Ovary (tissue), 10 donors: Measurements from ENCODE around the gene COL5A2. TPM values are rescaled to one million over a fixed set of nuclear protein-coding genes. Genes with fewer than 3 reads are reported as not detected.

Source experiments
- DNase-seq, 5 donors: peaks; one replicate each; pipeline ENCODE4 v3.0.0-alpha.2; 2019 to 2020
- H3K27ac ChIP-seq, 2 donors: fragments of 200-600 bp; one replicate each; pipeline versions ENCODE4 v1.5.1 to v1.8.0; 2019 to 2022
- H3K27me3 ChIP-seq: fragments of 200-600 bp; one replicate; pipeline ENCODE4 v1.8.0; 2022
- H3K36me3 ChIP-seq: fragments of 200-600 bp; sonication (generic); one replicate; pipeline ENCODE4 v1.5.1; 2019
- H3K4me1 ChIP-seq: one replicate; pipeline ENCODE4 v1.8.1; 2013; ENCODE audit warnings: mild to moderate bottlenecking, moderate library complexity; ENCODE audit not compliant: insufficient read depth
- H3K4me3 ChIP-seq: fragments of 200-600 bp; sonication (generic); one replicate; pipeline ENCODE4 v1.5.1; 2017
- H3K9me3 ChIP-seq, 2 donors: fragments of 200-600 bp in 1 of 2; sonication (generic) in 1 of 2; one replicate each; pipeline versions ENCODE4 v1.5.1 to v1.8.1; 2013 to 2019; ENCODE audit warnings: mild to moderate bottlenecking in 1 of 2, moderate library complexity in 1 of 2
- CTCF ChIP-seq, 3 donors: fragments of 450-650 bp in 2 of 3; fragments of 200-600 bp in 1 of 3; IDR thresholded peaks; one replicate each; pipeline versions ENCODE4 v1.5.1 to v1.8.0; 2016 to 2022; ENCODE audit warnings: antibody characterized with exemption in 3 of 3, mild to moderate bottlenecking in 1 of 3
- EP300 ChIP-seq: sonication (generic); formaldehyde crosslinking; IDR thresholded peaks from one replicate; pipeline ENCODE4 v1.6.1; 2017; ENCODE audit warnings: antibody characterized with exemption
- POLR2A ChIP-seq: fragments of 450-650 bp; IDR thresholded peaks from one replicate; pipeline ENCODE4 v1.6.1; 2017; ENCODE audit warnings: antibody characterized with exemption, mild to moderate bottlenecking, moderate library complexity
- WGBS, 3 donors: extraction: QIAGEN DNeasy Blood & Tissue Kit in 1 of 3; methylation state at CpG; one replicate each; pipeline versions ENCODE4 v1.1.5 to v1.1.7; 2013 to 2017; 5-methylcytosine and 5-hydroxymethylcytosine counted together
- intact Hi-C, 4 donors: fragments of 100-400 bp; cut with DNase I; formaldehyde crosslinking; loops; one replicate each; pipeline versions ENCODE4 v1.11.0 to v1.15.1; 2022 to 2023
- long read RNA-seq, 3 donors: library from polyadenylated mRNA in 2 of 3; unstranded in 2 of 3; transcript quantifications; one replicate each; pipeline ENCODE4 v2.0.0 and lab custom pipeline, GENCODE V29; 2021 to 2026
- polyA plus RNA-seq, 2 donors: library from polyadenylated mRNA; stranded (reverse); fragments of 200-250 nt in 1 of 2; fragments of 350-450 nt in 1 of 2; fragmentation: Illumina TruSeq in 1 of 2; extraction: RNeasy Lipid Tissue Mini Kit (QIAGEN cat#74804) in 1 of 2; gene quantifications; one replicate each; pipeline ENCODE4 v1.2.3, GENCODE V29; 2013 to 2014
- total RNA-seq, 7 donors: library from RNA; depleted of rRNA in 2 of 7; stranded (reverse); fragments of >200 nt in 2 of 7; fragmentation: NEBNext Ultra II Directional in 3 of 7; extraction: Animal tissue kit (Norgen Biotek cat#: 25700) in 3 of 7; gene quantifications; one replicate each; pipeline versions ENCODE4 v1.1.0 to v1.2.4, GENCODE V29; 2016 to 2023
- donor health status: DM: no; HTN: no; CAD: no; lungs with moderate emphysema.
- donor health status: DM: no; HTN: no; CAD: no.
- donor health status: Bipolar disorder and iron deficiency.
- donor health status: DM: yes; HTN: yes; CAD: no.
- donor health status: DM: no; HTN: no; CAD: no.
- donor health status: DM: yes; HTN: yes; CAD: no.

The COL5A2 gene
- total RNA-seq (10 to 100 TPM; 25.2 to 41.1 (median 30.2) TPM), polyA plus RNA-seq (10 to 100 TPM; 36.0 to 46.8 TPM)
- long read RNA-seq, donor 1, partial matches to known transcripts = 13 of 19 reads
- long read RNA-seq, donor 1, other reads (novel, unspliced or antisense) = 6 of 19 reads
- long read RNA-seq, donor 2 = 0 reads
- long read RNA-seq, donor 3, full-length matches to known transcripts = 13 of 38 reads
- long read RNA-seq, donor 3, partial matches to known transcripts = 17 of 38 reads
- long read RNA-seq, donor 3, other reads (novel, unspliced or antisense) = 8 of 38 reads

- no peaks in the 10 kb centered on the region for H3K36me3 ChIP-seq
- intact Hi-C loops = no loop called here
- no peaks in the 10 kb centered on the region for H3K9me3 ChIP-seq
- H3K4me1 ChIP-seq = peaks cover 1% of the 10 kb centered on the region
- DNase-seq = peak; percentile 40 to 62 (median 46)
- TF ChIP-seq CTCF (IDR thresholded peaks at IDR 0.05) = no peak
- TF ChIP-seq POLR2A = no peak
- TF ChIP-seq EP300 = no peak
- WGBS, 3 donors = 1 to 3% (median 2%) methylated on average over 6 of the region's 6 CpGs
- peak within 1 kb of the TSS; percentile 9 to 60 for H3K27ac ChIP-seq
- H3K4me3 ChIP-seq = peak within 1 kb of the TSS; percentile 56
- H3K27me3 ChIP-seq = no peaks in the 10 kb centered on the region
Measured at GRCh38 chr2:189179570-189179950, at the start of gene COL5A2. Gene COL5A2 (minus strand): TSS chr2:189179761. CDS start chr2:189179604, 157 bp downstream.

GRCh38 chr2:189226017-189226416, 46.5 kb upstream of the COL5A2 start:
- intact Hi-C loops = no loop called here
- no peak for DNase-seq
- Histone ChIP-seq H3K4me3 (no peak overlapping the region), H3K36me3 (no peaks in the 10 kb centered on the region), H3K27ac (no peak overlapping the region), H3K4me1 (peaks cover 2% of the 10 kb centered on the region), H3K9me3 (no peaks in the 10 kb centered on the region), H3K27me3 (no peaks in the 10 kb centered on the region)
- 95 to 100% (median 100%) methylated on average over 1 of the region's 1 CpG for WGBS, 3 donors
- TF ChIP-seq POLR2A (no peak), CTCF (IDR thresholded peaks at IDR 0.05) (no peak), EP300 (no peak)

- Histone ChIP-seq H3K9me3 (no peaks in the 10 kb centered on the region), H3K36me3 (no peaks in the 10 kb centered on the region), H3K27me3 (no peaks in the 10 kb centered on the region), H3K4me1 (peaks cover 2% of the 10 kb centered on the region), H3K4me3 (no peak overlapping the region), H3K27ac (no peak overlapping the region)
- no peak for DNase-seq
- 72 to 77% (median 76%) methylated on average over 2 of the region's 2 CpGs for WGBS, 3 donors
- intact Hi-C loops = no loop called here
- TF ChIP-seq EP300 (no peak), POLR2A (no peak), CTCF (IDR thresholded peaks at IDR 0.05) (no peak)
Measured at GRCh38 chr2:189225032-189225431, 45.5 kb upstream of the COL5A2 start.

GRCh38 chr2:189222468-189223105, 43.0 kb upstream of the COL5A2 start:
- H3K9me3 ChIP-seq = no peaks in the 10 kb centered on the region
- no peaks in the 10 kb centered on the region for H3K36me3 ChIP-seq
- peaks cover 2% of the 10 kb centered on the region for H3K4me1 ChIP-seq
- TF ChIP-seq CTCF (IDR thresholded peaks at IDR 0.05) (no peak), POLR2A (no peak), EP300 (no peak)
- WGBS, 3 donors = 28 to 32% (median 32%) methylated on average over 4 of the region's 4 CpGs
- no peak overlapping the region for H3K27ac ChIP-seq
- no peaks in the 10 kb centered on the region for H3K27me3 ChIP-seq
- H3K4me3 ChIP-seq = no peak overlapping the region
- DNase-seq = peak in 2 of 5 donors; percentile 46 to 47
- intact Hi-C loops = no loop called here
